Measurements from ENCODE around the gene PBX1. TPM values are rescaled to one million over a fixed set of nuclear protein-coding genes. Genes with fewer than 3 reads are reported as not detected.

Gene PBX1
- total RNA-seq, 4 donors from 2014 or later = 25.8 to 31.0 (median 27.1) TPM

DNA sequence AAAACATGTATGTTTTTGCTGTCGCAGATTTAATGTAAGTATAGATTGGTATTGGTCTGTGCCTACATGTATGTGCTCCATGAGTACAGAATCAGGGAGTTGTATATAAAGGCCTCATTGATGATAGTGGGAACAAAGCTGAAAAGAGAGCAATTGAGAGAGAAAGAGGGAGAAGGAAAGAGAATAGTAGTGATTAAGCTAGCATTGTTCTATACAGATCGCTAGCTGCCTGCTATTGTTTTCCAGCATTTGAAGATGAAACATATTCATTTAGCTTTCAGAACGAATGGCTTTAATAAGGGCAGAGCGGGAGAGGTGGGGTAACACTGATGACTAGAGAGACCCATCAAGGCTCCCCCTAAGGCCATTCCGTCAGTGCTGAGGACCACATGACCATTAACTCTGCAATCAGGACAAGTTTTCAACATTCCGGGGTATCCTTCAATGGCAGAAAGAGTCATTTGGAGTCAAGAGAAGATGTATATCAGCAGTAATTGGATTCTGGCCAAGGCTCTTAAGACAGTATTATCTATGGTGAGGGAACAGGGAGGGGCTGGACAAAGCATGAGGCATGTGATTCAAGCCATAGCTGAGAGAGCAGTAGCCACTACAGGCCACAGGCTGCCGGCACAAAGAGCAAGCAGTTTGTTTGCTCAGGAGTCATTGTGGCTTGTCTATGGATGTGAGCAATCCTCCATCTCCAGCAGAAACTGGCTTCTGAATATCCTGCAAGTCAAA, 176.5 kb downstream of the PBX1 start:
- Histone ChIP-seq H3K27ac (no peak overlapping the region), H3K9me3 (no peaks in the 10 kb centered on the region), H3K36me3 (no peaks in the 10 kb centered on the region), H3K4me3 (no peak overlapping the region), H3K27me3 (no peaks in the 10 kb centered on the region), H3K4me1 (peaks cover 0 to 8% (median 0%) of the 10 kb centered on the region in 4 donors)
- TF ChIP-seq POLR2A (IDR thresholded peaks at IDR 0.05) (no peak), EP300 (IDR thresholded peaks at IDR 0.05) (no peak), CTCF (IDR thresholded peaks at IDR 0.05) (no peak)
- 58 to 59% methylated on average over 7 of the region's 7 CpGs for WGBS, 2 donors
- DNase-seq (ENCODE audit: low spot score in 2 of 2) = no peak

DNA sequence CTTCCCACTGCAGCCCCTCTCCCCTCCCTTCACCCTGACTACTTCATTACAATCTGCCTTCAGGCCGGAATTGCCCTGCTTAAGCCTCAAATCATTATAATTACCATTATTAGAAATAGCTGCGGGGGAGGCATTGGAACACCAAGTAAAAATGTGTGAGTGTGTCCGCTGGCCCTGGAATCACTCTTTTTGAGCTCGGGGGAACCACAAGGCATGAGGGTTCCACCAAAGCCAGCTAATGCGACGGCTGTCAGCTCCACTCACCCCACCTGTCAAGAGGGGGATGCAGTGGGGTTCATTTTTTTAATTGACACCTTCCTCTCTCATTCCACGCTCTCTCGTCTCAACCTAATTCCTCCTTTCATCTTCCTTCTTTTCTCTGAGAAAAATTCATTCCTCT, 177.2 kb downstream of the PBX1 start:
- no peaks in the 10 kb centered on the region for H3K9me3 ChIP-seq
- no peak overlapping the region for H3K4me3 ChIP-seq
- no peak overlapping the region for H3K27ac ChIP-seq
- no peaks in the 10 kb centered on the region for H3K36me3 ChIP-seq
- no peaks in the 10 kb centered on the region for H3K27me3 ChIP-seq
- DNase-seq (ENCODE audit: low spot score in 2 of 2) = no peak
- TF ChIP-seq POLR2A (IDR thresholded peaks at IDR 0.05) = no peak
- no peak for TF ChIP-seq EP300 (IDR thresholded peaks at IDR 0.05)
- TF ChIP-seq CTCF (IDR thresholded peaks at IDR 0.05) = no peak
- H3K4me1 ChIP-seq = peaks cover 0 to 8% (median 0%) of the 10 kb centered on the region in 4 donors
- WGBS, 2 donors = 89 to 94% methylated on average over 8 of the region's 8 CpGs

DNA sequence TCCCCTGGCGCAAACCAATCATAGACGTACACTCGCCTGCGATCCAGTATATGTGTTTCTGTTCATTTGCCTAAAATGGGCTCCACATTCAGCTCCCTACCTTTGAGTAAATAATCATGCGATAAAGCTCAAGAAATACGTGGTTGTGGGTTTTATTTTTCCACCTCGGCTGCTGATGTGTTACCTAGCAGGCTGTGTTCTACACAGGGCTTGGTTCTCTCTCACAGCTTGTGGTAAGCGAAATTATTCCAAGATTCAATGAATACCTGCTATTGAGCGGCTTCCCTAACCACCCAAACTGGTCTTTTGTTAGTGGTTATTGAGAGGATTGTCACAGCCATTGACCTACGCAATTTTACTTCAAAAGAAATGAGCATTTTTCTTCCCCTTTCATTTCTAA, 180.2 kb downstream of the PBX1 start:
- no peaks in the 10 kb centered on the region for H3K9me3 ChIP-seq
- DNase-seq (ENCODE audit: low spot score in 2 of 2) = no peak
- no peak overlapping the region for H3K4me3 ChIP-seq
- peaks cover 0 to 8% (median 0%) of the 10 kb centered on the region in 4 donors for H3K4me1 ChIP-seq
- no peaks in the 10 kb centered on the region for H3K27me3 ChIP-seq
- no peak overlapping the region for H3K27ac ChIP-seq
- TF ChIP-seq EP300 (IDR thresholded peaks at IDR 0.05) (no peak), POLR2A (IDR thresholded peaks at IDR 0.05) (no peak), CTCF (IDR thresholded peaks at IDR 0.05) (no peak)
- 92 to 93% methylated on average over 10 of the region's 10 CpGs for WGBS, 2 donors
- H3K36me3 ChIP-seq = no peaks in the 10 kb centered on the region

GRCh38 chr1:164740000-164740526, 181.1 kb downstream of the PBX1 start:
- 93 to 94% methylated on average over 3 of the region's 3 CpGs for WGBS, 2 donors
- no peak for DNase-seq (ENCODE audit: low spot score in 2 of 2)
- peaks cover 0 to 8% (median 0%) of the 10 kb centered on the region in 4 donors for H3K4me1 ChIP-seq

More at GRCh38 chr1:164740000-164740526, 181.1 kb downstream of the PBX1 start:
- H3K36me3 ChIP-seq = no peaks in the 10 kb centered on the region
- no peak overlapping the region for H3K4me3 ChIP-seq
- TF ChIP-seq CTCF (IDR thresholded peaks at IDR 0.05) (no peak), EP300 (IDR thresholded peaks at IDR 0.05) (no peak), POLR2A (IDR thresholded peaks at IDR 0.05) (no peak)
- no peaks in the 10 kb centered on the region for H3K27me3 ChIP-seq
- H3K27ac ChIP-seq = no peak overlapping the region
- H3K9me3 ChIP-seq = no peaks in the 10 kb centered on the region
